ENCODE data around the gene FMR1. TPM values are rescaled to one million over a fixed set of nuclear protein-coding genes. Genes with fewer than 3 reads are reported as not detected.

FMR1 gene
- total and polyA plus RNA-seq, 8 donors: 35.2 to 93.3 (median 77.9) TPM

DNA sequence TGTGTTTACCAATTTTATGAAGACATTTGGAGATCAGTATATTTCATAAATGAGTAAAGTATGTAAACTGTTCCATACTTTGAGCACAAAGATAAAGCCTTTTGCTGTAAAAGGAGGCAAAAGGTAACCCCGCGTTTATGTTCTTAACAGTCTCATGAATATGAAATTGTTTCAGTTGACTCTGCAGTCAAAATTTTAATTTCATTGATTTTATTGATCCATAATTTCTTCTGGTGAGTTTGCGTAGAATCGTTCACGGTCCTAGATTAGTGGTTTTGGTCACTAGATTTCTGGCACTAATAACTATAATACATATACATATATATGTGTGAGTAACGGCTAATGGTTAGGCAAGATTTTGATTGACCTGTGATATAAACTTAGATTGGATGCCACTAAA lies 1.9 kb downstream of the FMR1 start:
- Histone ChIP-seq H3K27ac (no peak overlapping the region), H3K27me3 (no peaks in the 10 kb centered on the region), H3K4me1 (peaks cover 6 to 35% of the 10 kb centered on the region in 2 donors), H3K36me3 (no peaks in the 10 kb centered on the region), H3K4me3 (peak overlapping the region in 1 of 2 donors; percentile 68), H3K9me3 (no peaks in the 10 kb centered on the region)
- intact Hi-C loops (cut with DNase I): no loop called here
- ATAC-seq (no peak), DNase-seq (no peak)
- TF ChIP-seq, protein P1, sequence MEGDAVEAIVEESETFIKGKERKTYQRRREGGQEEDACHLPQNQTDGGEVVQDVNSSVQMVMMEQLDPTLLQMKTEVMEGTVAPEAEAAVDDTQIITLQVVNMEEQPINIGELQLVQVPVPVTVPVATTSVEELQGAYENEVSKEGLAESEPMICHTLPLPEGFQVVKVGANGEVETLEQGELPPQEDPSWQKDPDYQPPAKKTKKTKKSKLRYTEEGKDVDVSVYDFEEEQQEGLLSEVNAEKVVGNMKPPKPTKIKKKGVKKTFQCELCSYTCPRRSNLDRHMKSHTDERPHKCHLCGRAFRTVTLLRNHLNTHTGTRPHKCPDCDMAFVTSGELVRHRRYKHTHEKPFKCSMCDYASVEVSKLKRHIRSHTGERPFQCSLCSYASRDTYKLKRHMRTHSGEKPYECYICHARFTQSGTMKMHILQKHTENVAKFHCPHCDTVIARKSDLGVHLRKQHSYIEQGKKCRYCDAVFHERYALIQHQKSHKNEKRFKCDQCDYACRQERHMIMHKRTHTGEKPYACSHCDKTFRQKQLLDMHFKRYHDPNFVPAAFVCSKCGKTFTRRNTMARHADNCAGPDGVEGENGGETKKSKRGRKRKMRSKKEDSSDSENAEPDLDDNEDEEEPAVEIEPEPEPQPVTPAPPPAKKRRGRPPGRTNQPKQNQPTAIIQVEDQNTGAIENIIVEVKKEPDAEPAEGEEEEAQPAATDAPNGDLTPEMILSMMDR (IDR thresholded peaks at IDR 0.05): no peak

DNA sequence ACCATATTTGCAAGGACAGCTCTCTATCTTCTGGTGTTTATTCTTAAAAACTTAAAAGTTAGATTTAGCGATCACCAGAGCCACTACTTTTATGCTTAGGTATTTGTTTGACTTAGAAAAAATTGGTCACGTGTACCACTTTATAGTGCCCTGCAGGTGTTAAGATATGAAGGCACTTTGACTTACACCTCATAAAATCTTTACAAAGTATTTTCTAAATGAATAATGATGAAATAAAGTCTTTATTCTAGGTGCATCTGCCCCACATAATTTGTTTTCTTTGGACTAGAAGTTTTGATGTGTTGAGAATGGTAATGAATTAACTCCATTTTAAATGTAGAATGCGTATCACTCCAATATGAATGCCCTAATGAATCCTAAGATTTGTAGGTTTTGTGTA lies 2.9 kb downstream of the FMR1 start:
- intact Hi-C loops (cut with DNase I): no loop called here
- TF ChIP-seq, protein P1 (IDR thresholded peaks at IDR 0.05): no peak
- Histone ChIP-seq H3K4me3 (no peak overlapping the region), H3K9me3 (no peaks in the 10 kb centered on the region), H3K36me3 (no peaks in the 10 kb centered on the region), H3K4me1 (peaks cover 6 to 35% of the 10 kb centered on the region in 2 donors), H3K27me3 (no peaks in the 10 kb centered on the region), H3K27ac (no peak overlapping the region)
- ATAC-seq: no peak
- no peak for DNase-seq

DNA sequence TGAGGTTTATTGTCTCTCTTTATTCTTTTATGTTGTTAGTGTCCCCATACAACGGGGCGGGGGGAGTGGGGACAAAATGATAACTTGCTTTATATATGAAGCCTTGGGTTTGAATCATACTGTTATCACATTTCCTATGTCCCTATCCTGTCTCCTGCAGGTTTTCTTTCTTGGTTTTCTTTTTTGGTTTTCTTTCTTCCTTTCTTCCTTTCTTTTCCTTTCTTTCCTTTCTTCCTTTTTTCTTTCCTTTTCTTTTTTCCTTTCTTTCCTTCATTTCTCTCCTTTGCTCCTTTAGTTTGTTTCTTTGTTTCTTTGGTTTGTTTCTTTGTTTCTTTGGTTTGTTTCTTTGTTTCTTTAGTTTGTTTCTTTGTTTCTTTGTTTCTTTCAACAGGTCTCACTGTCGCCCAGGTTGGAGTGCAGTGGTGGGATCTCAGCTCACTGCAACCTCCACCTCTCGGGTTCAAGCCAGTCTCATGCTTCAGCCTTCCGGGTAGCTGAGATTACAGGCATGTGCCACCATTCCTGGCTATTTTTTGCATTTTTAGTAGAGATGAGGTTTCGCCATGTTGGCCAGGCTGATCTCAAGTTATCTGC lies 4.8 kb downstream of the FMR1 start:
- H3K27ac ChIP-seq: no peak overlapping the region
- no peaks in the 10 kb centered on the region for H3K27me3 ChIP-seq
- TF ChIP-seq, protein P1 (IDR thresholded peaks at IDR 0.05): no peak
- ATAC-seq (no peak), DNase-seq (no peak)
- no peaks in the 10 kb centered on the region for H3K36me3 ChIP-seq
- intact Hi-C loops (cut with DNase I): no loop called here
- H3K4me1 ChIP-seq: peaks cover 6 to 35% of the 10 kb centered on the region in 2 donors
- H3K4me3 ChIP-seq: no peak overlapping the region
- no peaks in the 10 kb centered on the region for H3K9me3 ChIP-seq

DNA sequence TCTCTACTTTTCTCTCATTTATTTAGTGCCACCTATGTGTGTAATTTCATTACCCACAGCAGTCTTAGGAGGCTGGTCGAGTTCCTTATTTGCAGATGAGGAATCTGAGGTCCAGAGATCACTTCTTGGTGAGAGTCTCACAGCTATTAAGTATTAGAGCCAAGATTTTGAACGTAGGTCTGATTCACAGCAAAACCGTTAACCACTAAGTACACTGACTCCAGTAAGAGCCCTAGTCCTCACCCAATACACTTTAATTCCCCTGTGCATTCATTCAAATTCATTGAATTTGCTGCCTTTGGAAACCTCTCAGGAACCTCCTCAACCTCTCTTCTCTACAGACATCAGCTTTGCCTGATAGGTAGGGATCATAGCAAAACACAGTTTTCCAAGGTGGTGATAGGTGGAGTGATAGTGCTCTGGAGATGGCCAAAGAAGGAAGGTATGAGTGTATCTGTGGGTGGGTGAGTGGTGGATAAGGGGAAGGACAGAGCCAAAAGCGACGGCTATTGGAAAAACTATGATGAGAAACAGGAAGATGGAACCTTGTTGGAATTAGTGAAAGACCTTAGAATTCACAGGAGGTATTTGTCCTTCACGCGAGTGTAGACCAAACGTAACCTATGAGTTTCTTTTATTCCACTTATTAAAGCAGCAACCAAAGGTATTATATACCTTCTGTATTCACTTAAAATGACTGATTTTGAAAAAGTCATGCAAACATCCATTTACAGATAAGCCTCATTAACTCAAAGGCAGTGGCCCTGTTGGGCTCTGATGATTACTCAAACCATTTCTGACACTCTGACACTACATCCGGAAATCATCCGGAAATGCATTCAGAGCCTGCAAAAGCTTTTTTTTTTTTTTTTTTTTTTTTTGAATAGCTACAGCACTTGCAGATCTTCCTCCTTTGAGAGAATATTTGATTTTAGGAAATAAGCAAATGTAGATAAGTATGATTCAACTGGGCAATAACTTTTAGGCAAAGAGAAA lies 6.3 kb downstream of the FMR1 start:
- Histone ChIP-seq H3K4me1 (peaks cover 6 to 35% of the 10 kb centered on the region in 2 donors), H3K27me3 (no peaks in the 10 kb centered on the region), H3K4me3 (no peak overlapping the region), H3K36me3 (no peaks in the 10 kb centered on the region), H3K27ac (no peak overlapping the region), H3K9me3 (no peaks in the 10 kb centered on the region)
- TF ChIP-seq, protein P1 (IDR thresholded peaks at IDR 0.05): no peak
- ATAC-seq (no peak), DNase-seq (no peak)
- intact Hi-C loops (cut with DNase I): no loop called here

DNA sequence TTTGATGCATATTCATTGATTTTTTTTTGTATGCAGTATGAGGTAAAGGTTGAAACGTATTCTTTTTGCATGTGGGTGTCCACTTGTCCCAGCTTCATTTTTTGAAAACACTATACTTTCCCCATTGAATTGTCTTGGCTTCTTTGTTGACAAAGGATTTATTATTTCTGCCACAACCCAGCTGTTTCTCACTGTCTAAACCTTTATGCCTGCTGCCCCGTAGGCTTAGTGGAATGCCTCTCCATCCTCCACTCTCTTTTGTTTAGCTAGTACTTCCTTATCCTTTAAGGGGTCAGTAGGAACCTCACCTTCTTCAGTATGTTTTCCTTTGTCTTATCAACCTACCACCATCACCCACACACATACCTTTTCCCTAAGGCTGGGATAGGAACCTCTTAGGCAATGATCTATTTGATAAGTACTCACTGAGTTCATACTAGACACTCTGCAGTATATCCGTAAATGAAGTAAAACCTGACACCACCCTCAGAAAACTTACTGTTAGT lies 8.5 kb downstream of the FMR1 start:
- H3K27me3 ChIP-seq: no peaks in the 10 kb centered on the region
- peaks cover 0 to 24% of the 10 kb centered on the region in 2 donors for H3K4me1 ChIP-seq
- H3K27ac ChIP-seq: no peak overlapping the region
- intact Hi-C loops (cut with DNase I): no loop called here
- DNase-seq: no peak
- TF ChIP-seq, protein P1 (IDR thresholded peaks at IDR 0.05): no peak
- ATAC-seq: no peak
- H3K4me3 ChIP-seq: no peak overlapping the region
- no peaks in the 10 kb centered on the region for H3K36me3 ChIP-seq
- no peaks in the 10 kb centered on the region for H3K9me3 ChIP-seq

Data from left lung (tissue), 10 donors.